HCT116 (cell line): ENCODE data around the gene ADRM1. TPM values are rescaled to one million over a fixed set of nuclear protein-coding genes. Genes with fewer than 3 reads are reported as not detected.
A peak's percentile ranks its signal among the peaks of the same experiment; 100 is the strongest.

Experiments
- ATAC-seq: fragments of 200-7000 bp; cut with Tn5 transposase; 2 replicates; pipeline ENCODE4 v1.9.1; 2020; ENCODE audit warnings: mild to moderate bottlenecking, moderate library complexity
- BruUV-seq: library from RNA; stranded (reverse); fragments of 400-500 nt; replicated peaks from 2 replicates; lab custom pipeline; 2021; lab: Mats Ljungman, UMichigan
- CTCF ChIA-PET: fragments of 300-600 bp; sonication (Branson Sonifier 250); formaldehyde crosslinking; loops from one replicate; lab custom pipeline; 2021; ENCODE audit warnings: antibody characterized with exemption; lab: Charles Lee
- POLR2A ChIA-PET: fragments of 300-600, 350-600 bp; sonication (Branson Sonifier 250); formaldehyde crosslinking; loops from one replicate; lab custom pipeline; 2021; ENCODE audit warnings: antibody characterized with exemption; lab: Charles Lee
- RAD21 ChIA-PET, 2 experiments: fragments of 300-600 bp; sonication (Branson Sonifier 250); formaldehyde crosslinking; loops; one replicate each; lab custom pipeline; 2023; ENCODE audit warnings: low total read pairs in 2 of 2; ENCODE audit not compliant: uncharacterized antibody in 2 of 2, unreplicated experiment in 2 of 2, low non-redundant PET in 1 of 2; lab: Charles Lee
- DNase-seq: peaks from one replicate; pipeline ENCODE4 v3.0.0-alpha.2; 2010; ENCODE audit warnings: low read depth, low spot score
- H2AFZ ChIP-seq: fragments of 200-600 bp; shearing (Covaris generic), sonication (generic); 2 replicates; pipeline ENCODE4 v1.6.1; 2017; ENCODE audit warnings: low read depth, mixed run types, mixed read lengths, antibody characterized with exemption, low read length; ENCODE audit not compliant: poor library complexity, severe bottlenecking
- H3K27ac ChIP-seq: 2 replicates; pipeline ENCODE4 v1.5.1; 2012; ENCODE audit warnings: low read depth, low read length
- H3K27me3 ChIP-seq: fragments of 200-600 bp; sonication (generic); 2 replicates; pipeline ENCODE4 v1.6.1; 2016; ENCODE audit warnings: mixed run types, low read length, mixed read lengths; ENCODE audit not compliant: insufficient read depth
- H3K36me3 ChIP-seq, 2 experiments: fragments of 200-500 bp in 1 of 2; fragments of 200-600 bp in 1 of 2; sonication (Bioruptor generic) in 1 of 2; sonication (generic) in 1 of 2; 2 replicates each; pipeline versions ENCODE4 v1.5.1 to v1.6.1; 2014 to 2016; ENCODE audit warnings: low read length in 2 of 2, inconsistent platforms in 1 of 2, mixed read lengths in 1 of 2, mixed run types in 1 of 2; ENCODE audit not compliant: insufficient read depth in 2 of 2, control insufficient read depth in 1 of 2
- H3K4me1 ChIP-seq, 2 experiments: fragments of 200-600 bp in 1 of 2; sonication (generic) in 1 of 2; 2 replicates each; pipeline versions ENCODE4 v1.5.1 to v1.6.1; 2012 to 2017; ENCODE audit warnings: low read length in 2 of 2, inconsistent platforms in 1 of 2, mild to moderate bottlenecking in 1 of 2, mixed read lengths in 1 of 2, mixed run types in 1 of 2, moderate library complexity in 1 of 2; ENCODE audit not compliant: insufficient read depth in 2 of 2, control insufficient read depth in 1 of 2
- H3K4me2 ChIP-seq: fragments of 200-600 bp; sonication (generic); 2 replicates; pipeline ENCODE4 v1.6.1; 2017; ENCODE audit warnings: mixed run types, low read length, mixed read lengths
- H3K4me3 ChIP-seq, 2 experiments: fragments of 200-600 bp in 1 of 2; sonication (generic) in 1 of 2; replicated peaks in 1 of 2; 2 replicates each; pipeline ENCODE4 v1.5.1; 2011 to 2016; ENCODE audit warnings: low read length in 2 of 2, control low read depth in 1 of 2, low read depth in 1 of 2, mild to moderate bottlenecking in 1 of 2, mixed read lengths in 1 of 2, mixed run types in 1 of 2
- H3K79me2 ChIP-seq: fragments of 200-600 bp; sonication (generic); 2 replicates; pipeline ENCODE4 v1.6.1; 2017; ENCODE audit warnings: mild to moderate bottlenecking, mixed run types, low read length, moderate library complexity, mixed read lengths; ENCODE audit not compliant: insufficient read depth
- H3K9ac ChIP-seq: fragments of 200-600 bp; sonication (generic); 2 replicates; pipeline ENCODE4 v1.6.1; 2016; ENCODE audit warnings: low read length, mixed read lengths
- H3K9me2 ChIP-seq: fragments of 200-600 bp; sonication (generic), shearing (Covaris generic); 2 replicates; pipeline ENCODE4 v1.6.1; 2017; ENCODE audit warnings: mixed run types, mild to moderate bottlenecking, moderate library complexity; ENCODE audit not compliant: insufficient read depth
- H3K9me3 ChIP-seq, 2 experiments: fragments of 200-500 bp in 1 of 2; fragments of 200-600 bp in 1 of 2; sonication (Bioruptor generic) in 1 of 2; sonication (generic) in 1 of 2; 2 replicates each; pipeline ENCODE4 v1.6.1; 2014 to 2017; ENCODE audit warnings: low read length in 2 of 2, mixed read lengths in 2 of 2, inconsistent platforms in 1 of 2, low read depth in 1 of 2, mild to moderate bottlenecking in 1 of 2, mixed run types in 1 of 2, moderate library complexity in 1 of 2; ENCODE audit not compliant: control insufficient read depth in 1 of 2, insufficient read depth in 1 of 2
- H4K20me1 ChIP-seq: fragments of 200-600 bp; sonication (generic), shearing (Covaris generic); 2 replicates; pipeline ENCODE4 v1.6.1; 2017; ENCODE audit warnings: mixed run types, mild to moderate bottlenecking, moderate library complexity; ENCODE audit not compliant: insufficient read depth
- EZH2 ChIP-seq: fragments of 200-600 bp; sonication (generic); IDR thresholded peaks from 2 replicates; pipeline ENCODE4 v1.6.1; 2017; ENCODE audit warnings: antibody characterized with exemption, mixed run types
- MAX ChIP-seq: IDR thresholded peaks from 2 replicates; pipeline ENCODE4 v1.6.1; 2012
- POLR2AphosphoS5 ChIP-seq: IDR thresholded peaks from 2 replicates; pipeline ENCODE4 v1.6.1; 2011; ENCODE audit warnings: mild to moderate bottlenecking, low read depth, low read length, moderate library complexity
- RAD21 ChIP-seq: IDR thresholded peaks from 2 replicates; pipeline ENCODE4 v1.6.1; 2012; ENCODE audit warnings: low read depth, mild to moderate bottlenecking
- SP1 ChIP-seq: IDR thresholded peaks from 2 replicates; pipeline ENCODE4 v1.6.1; 2012; ENCODE audit warnings: low read depth
- YY1 ChIP-seq: IDR thresholded peaks from 2 replicates; pipeline ENCODE4 v1.6.1; 2011; ENCODE audit warnings: low read length, low read depth, moderate library complexity, mild to moderate bottlenecking; ENCODE audit not compliant: insufficient replicate concordance; ENCODE audit errors: extremely low read depth
- ZNF274 ChIP-seq: fragments of 200-500 bp; sonication (Bioruptor generic); IDR thresholded peaks from 2 replicates; pipeline ENCODE4 v1.6.1; 2014; ENCODE audit warnings: mild to moderate bottlenecking, low read depth, low read length, inconsistent platforms
- intact Hi-C: fragments of 100-400 bp; cut with micrococcal nuclease; formaldehyde crosslinking; loops from 2 replicates; pipeline ENCODE4 v1.10.0; 2022
- total RNA-seq: library from RNA; stranded (reverse); gene quantifications from one replicate; pipeline ENCODE4 v1.2.1, GENCODE V29; 2021; ENCODE audit not compliant: unreplicated experiment

The ADRM1 gene
- total RNA-seq, 1 experiment from 2014 or later = 158 TPM

GRCh38 chr20:62356589-62357186 is 53.9 kb downstream of the ADRM1 start:
- H3K27me3 ChIP-seq = no peaks in the 10 kb centered on the region
- POLR2A ChIA-PET = interaction anchor here (1.9 kb wide), 1 partner anchor 12 kb away, joined by 4 read pairs; no protein-coding TSS in a partner anchor
- TF ChIP-seq RAD21 (no peak), EZH2 (no peak), SP1 (no peak), YY1 (no peak), ZNF274 (no peak)
- TF ChIP-seq, all 23 proteins: peak for 0
- peaks cover 91% of the 10 kb centered on the region for H3K79me2 ChIP-seq
- H2AFZ ChIP-seq = no peak overlapping the region
- no peak for DNase-seq
- H3K9ac ChIP-seq = peak overlapping the region; percentile 40
- CTCF ChIA-PET = no interaction called here
- no TSS peak for BruUV-seq
- H3K4me2 ChIP-seq = peak overlapping the region; percentile 60
- H3K9me2 ChIP-seq = no peaks in the 10 kb centered on the region
- intact Hi-C loops = no loop called here
- no peaks in the 10 kb centered on the region for H4K20me1 ChIP-seq
- H3K36me3 ChIP-seq = peaks cover 2 to 15% of the 10 kb centered on the region in 2 experiments; a peak in 2 of 4 replicates
- RAD21 ChIA-PET = no interaction called here
- H3K27ac ChIP-seq = peak overlapping the region; percentile 91
- peaks cover 58 to 89% of the 10 kb centered on the region in 2 experiments for H3K4me1 ChIP-seq
- H3K4me3 ChIP-seq = peak overlapping the region in 1 of 2 experiments; percentile 8; a peak in 1 of 4 replicates
- no peak for ATAC-seq
- no peaks in the 10 kb centered on the region for H3K9me3 ChIP-seq

- H3K79me2 ChIP-seq = peaks cover 94% of the 10 kb centered on the region
- CTCF ChIA-PET = no interaction called here
- DNase-seq = no peak
Measured at GRCh38 chr20:62357187-62357667, 54.4 kb downstream of the ADRM1 start.

More at GRCh38 chr20:62357187-62357667, 54.4 kb downstream of the ADRM1 start:
- peak overlapping the region; percentile 91 for H3K27ac ChIP-seq
- TF ChIP-seq POLR2AphosphoS5 (peak; percentile 47; the same call in 1 of the 2 replicates), MAX (no peak)
- peak overlapping the region in 1 of 2 experiments; percentile 8; a peak in 1 of 4 replicates for H3K4me3 ChIP-seq
- ChIA-PET POLR2A (interaction anchor here (1.9 kb wide), 1 partner anchor 11 kb away, joined by 4 read pairs; no protein-coding TSS in a partner anchor), RAD21 (no interaction called here)
- H3K27me3 ChIP-seq = no peaks in the 10 kb centered on the region
- intact Hi-C loops = no loop called here
- ATAC-seq = no peak
- no TSS peak for BruUV-seq
- peaks cover under 1 to 11% of the 10 kb centered on the region in 2 experiments; a peak in 2 of 4 replicates for H3K36me3 ChIP-seq
- H3K4me1 ChIP-seq = peaks cover 61 to 89% of the 10 kb centered on the region in 2 experiments
- peak overlapping the region; percentile 40 for H3K9ac ChIP-seq
- H4K20me1 ChIP-seq = no peaks in the 10 kb centered on the region
- H2AFZ ChIP-seq = no peak overlapping the region
- H3K9me2 ChIP-seq = no peaks in the 10 kb centered on the region
- peak overlapping the region; percentile 60 for H3K4me2 ChIP-seq
- no peaks in the 10 kb centered on the region for H3K9me3 ChIP-seq
